ENCODE measurements around the gene GPBAR1.

The GPBAR1 gene

DNA sequence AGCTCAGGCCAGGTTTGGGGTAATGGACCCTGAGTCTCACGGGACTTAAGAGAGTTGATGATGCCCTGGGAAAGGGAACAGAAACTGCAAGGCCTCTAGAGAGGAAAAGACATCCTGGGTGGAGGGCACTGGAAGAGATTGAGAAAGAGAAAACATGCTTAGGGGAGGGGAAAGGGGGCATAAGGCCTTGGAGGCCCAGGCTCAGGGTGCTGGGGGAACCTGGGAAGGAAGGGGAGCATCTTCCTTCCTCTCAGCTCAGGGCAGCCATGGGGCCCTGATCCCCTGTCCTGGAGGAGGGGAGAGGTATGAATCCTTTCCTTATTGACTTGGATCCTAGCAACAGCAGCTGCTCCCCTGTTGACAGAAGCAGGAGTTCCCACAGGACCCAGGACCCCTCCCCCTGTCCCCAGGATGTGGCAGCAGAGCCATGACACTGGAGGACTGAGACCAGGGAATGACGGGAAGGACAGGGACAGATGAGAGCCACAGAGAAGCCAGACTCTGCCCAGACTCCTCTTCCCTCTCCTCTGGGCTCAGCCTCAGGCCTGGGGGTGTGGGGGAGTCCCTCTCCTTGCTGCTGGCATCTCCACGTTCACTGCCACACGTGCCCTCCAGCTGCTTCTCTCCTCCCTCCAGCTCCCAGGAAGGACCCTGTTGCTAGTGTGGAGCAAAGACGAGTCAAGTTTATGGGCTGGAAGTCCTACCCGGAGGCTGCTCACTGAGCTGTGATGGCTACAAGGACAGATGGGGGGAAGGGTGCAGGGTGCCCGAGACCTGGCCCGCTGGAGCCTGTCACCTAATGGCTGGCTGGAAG lies 815 bp downstream of the GPBAR1 start:
- H3K79me2 ChIP-seq = no peaks in the 10 kb centered on the region
- H3K36me3 ChIP-seq (ENCODE audit: control insufficient read depth, insufficient read depth, low read length) = no peaks in the 10 kb centered on the region
- H3K4me2 ChIP-seq (ENCODE audit: low read length) = no peak overlapping the region
- TF ChIP-seq, protein P1, sequence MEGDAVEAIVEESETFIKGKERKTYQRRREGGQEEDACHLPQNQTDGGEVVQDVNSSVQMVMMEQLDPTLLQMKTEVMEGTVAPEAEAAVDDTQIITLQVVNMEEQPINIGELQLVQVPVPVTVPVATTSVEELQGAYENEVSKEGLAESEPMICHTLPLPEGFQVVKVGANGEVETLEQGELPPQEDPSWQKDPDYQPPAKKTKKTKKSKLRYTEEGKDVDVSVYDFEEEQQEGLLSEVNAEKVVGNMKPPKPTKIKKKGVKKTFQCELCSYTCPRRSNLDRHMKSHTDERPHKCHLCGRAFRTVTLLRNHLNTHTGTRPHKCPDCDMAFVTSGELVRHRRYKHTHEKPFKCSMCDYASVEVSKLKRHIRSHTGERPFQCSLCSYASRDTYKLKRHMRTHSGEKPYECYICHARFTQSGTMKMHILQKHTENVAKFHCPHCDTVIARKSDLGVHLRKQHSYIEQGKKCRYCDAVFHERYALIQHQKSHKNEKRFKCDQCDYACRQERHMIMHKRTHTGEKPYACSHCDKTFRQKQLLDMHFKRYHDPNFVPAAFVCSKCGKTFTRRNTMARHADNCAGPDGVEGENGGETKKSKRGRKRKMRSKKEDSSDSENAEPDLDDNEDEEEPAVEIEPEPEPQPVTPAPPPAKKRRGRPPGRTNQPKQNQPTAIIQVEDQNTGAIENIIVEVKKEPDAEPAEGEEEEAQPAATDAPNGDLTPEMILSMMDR (IDR thresholded peaks at IDR 0.05) = no peak
- H2AFZ ChIP-seq = no peak overlapping the region
- no peak overlapping the region for H3K27ac ChIP-seq
- H3K4me1 ChIP-seq = peaks cover 2% of the 10 kb centered on the region
- no peaks in the 10 kb centered on the region for H3K27me3 ChIP-seq (ENCODE audit: control insufficient read depth, insufficient read depth, low read length)
- no peak overlapping the region for H3K4me3 ChIP-seq (ENCODE audit: low read depth, low read length)
- H3K9ac ChIP-seq = no peak overlapping the region
- no peaks in the 10 kb centered on the region for H3K9me3 ChIP-seq (ENCODE audit: control insufficient read depth, low read length)

DNA sequence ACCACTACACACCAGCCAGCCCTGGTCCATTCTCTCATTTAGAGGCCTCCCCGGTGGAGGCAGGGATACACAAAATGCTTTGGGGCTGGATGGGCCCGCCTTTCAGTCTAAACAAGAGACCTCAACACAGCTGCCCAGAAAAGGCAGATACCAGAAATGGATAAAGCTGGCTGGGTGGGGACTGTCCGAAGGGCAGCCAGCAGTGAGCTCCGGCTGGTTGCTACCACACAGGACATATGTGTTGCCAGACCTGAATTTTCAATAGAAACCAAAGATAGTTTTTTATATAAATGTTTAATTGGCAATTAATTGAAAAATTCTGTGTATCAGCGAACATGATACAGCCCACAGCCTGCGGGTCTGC lies 1.4 kb downstream of the GPBAR1 start:
- no peak overlapping the region for H3K4me2 ChIP-seq (ENCODE audit: low read length)
- H3K79me2 ChIP-seq = no peaks in the 10 kb centered on the region
- no peak overlapping the region for H3K4me3 ChIP-seq (ENCODE audit: low read depth, low read length)
- no peaks in the 10 kb centered on the region for H3K9me3 ChIP-seq (ENCODE audit: control insufficient read depth, low read length)
- H3K36me3 ChIP-seq (ENCODE audit: control insufficient read depth, insufficient read depth, low read length) = no peaks in the 10 kb centered on the region
- no peaks in the 10 kb centered on the region for H3K27me3 ChIP-seq (ENCODE audit: control insufficient read depth, insufficient read depth, low read length)
- TF ChIP-seq, protein P1 (IDR thresholded peaks at IDR 0.05) = no peak
- H3K9ac ChIP-seq = no peak overlapping the region
- H2AFZ ChIP-seq = no peak overlapping the region
- H3K27ac ChIP-seq = no peak overlapping the region
- peaks cover 2% of the 10 kb centered on the region for H3K4me1 ChIP-seq

DNA sequence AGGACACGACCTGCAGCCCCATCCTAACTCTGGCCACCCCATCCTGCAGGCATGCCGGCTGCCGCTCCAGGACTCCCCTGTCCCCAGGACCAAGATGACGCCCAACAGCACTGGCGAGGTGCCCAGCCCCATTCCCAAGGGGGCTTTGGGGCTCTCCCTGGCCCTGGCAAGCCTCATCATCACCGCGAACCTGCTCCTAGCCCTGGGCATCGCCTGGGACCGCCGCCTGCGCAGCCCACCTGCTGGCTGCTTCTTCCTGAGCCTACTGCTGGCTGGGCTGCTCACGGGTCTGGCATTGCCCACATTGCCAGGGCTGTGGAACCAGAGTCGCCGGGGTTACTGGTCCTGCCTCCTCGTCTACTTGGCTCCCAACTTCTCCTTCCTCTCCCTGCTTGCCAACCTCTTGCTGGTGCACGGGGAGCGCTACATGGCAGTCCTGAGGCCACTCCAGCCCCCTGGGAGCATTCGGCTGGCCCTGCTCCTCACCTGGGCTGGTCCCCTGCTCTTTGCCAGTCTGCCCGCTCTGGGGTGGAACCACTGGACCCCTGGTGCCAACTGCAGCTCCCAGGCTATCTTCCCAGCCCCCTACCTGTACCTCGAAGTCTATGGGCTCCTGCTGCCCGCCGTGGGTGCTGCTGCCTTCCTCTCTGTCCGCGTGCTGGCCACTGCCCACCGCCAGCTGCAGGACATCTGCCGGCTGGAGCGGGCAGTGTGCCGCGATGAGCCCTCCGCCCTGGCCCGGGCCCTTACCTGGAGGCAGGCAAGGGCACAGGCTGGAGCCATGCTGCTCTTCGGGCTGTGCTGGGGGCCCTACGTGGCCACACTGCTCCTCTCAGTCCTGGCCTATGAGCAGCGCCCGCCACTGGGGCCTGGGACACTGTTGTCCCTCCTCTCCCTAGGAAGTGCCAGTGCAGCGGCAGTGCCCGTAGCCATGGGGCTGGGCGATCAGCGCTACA lies 2.1 kb downstream of the GPBAR1 start:
- H3K36me3 ChIP-seq (ENCODE audit: control insufficient read depth, insufficient read depth, low read length) = no peaks in the 10 kb centered on the region
- H3K9ac ChIP-seq = no peak overlapping the region
- H3K4me1 ChIP-seq = no peaks in the 10 kb centered on the region
- TF ChIP-seq, protein P1 (IDR thresholded peaks at IDR 0.05) = no peak
- no peak overlapping the region for H2AFZ ChIP-seq
- H3K4me3 ChIP-seq (ENCODE audit: low read depth, low read length) = no peak overlapping the region
- H3K79me2 ChIP-seq = no peaks in the 10 kb centered on the region
- no peak overlapping the region for H3K4me2 ChIP-seq (ENCODE audit: low read length)
- H3K9me3 ChIP-seq (ENCODE audit: control insufficient read depth, low read length) = no peaks in the 10 kb centered on the region
- no peak overlapping the region for H3K27ac ChIP-seq
- no peaks in the 10 kb centered on the region for H3K27me3 ChIP-seq (ENCODE audit: control insufficient read depth, insufficient read depth, low read length)

DNA sequence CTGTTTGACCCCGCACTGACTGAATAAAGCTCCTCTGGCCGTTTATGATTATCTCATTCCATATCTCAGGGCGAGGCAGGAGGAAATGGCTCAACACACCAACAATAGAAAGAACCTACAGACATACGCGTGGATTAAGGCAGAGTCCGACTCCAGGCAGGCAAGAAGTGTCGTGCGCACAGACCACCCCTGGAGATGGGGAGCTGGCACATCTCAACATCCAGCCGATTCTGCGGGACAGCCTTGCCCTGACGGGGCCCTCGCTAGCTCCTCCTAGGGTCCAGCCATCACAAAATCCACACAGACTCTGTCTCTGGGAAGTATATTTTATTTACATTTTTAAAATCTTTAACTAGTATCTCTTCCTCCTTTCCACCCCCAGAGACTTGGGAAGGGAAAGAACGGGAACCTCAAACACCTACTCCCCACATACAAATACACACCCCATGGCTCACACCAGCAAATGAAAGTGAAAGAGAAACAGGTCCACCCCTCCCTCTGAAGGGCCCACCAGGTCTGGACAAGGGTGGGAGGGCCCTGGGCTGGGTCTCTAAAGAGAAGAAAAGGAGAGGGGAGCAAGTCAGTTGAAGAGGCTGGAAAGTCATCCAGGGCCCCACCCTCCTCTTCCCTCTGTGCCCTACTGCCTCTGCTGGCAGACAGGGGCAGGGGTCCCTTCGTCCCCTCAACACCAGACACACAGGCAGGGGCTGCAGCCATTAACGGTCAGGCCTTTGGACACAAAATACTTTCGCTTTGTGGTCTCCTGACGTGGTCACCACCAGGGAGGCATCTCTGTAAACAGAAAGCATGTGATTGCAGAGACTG lies 3.2 kb downstream of the GPBAR1 start:
- Histone ChIP-seq H3K9ac (no peak overlapping the region), H3K4me2 (ENCODE audit: low read length) (no peak overlapping the region), H3K9me3 (ENCODE audit: control insufficient read depth, low read length) (no peaks in the 10 kb centered on the region), H2AFZ (no peak overlapping the region), H3K4me1 (no peaks in the 10 kb centered on the region), H3K27ac (no peak overlapping the region), H3K4me3 (ENCODE audit: low read depth, low read length) (no peak overlapping the region), H3K36me3 (ENCODE audit: control insufficient read depth, insufficient read depth, low read length) (no peaks in the 10 kb centered on the region), H3K79me2 (no peaks in the 10 kb centered on the region), H3K27me3 (ENCODE audit: control insufficient read depth, insufficient read depth, low read length) (no peaks in the 10 kb centered on the region)
- TF ChIP-seq, protein P1 (IDR thresholded peaks at IDR 0.05) = no peak

All from parathyroid adenoma (tissue), 2 donors.